Inflammatory macrophage (primary cell): ENCODE results near the gene CRIM1.

Source experiments
- DNase-seq, 2 donors: peaks; one replicate each; pipeline ENCODE4 v3.0.0-alpha.2; 2020 to 2022

CRIM1 gene

GRCh38 chr2:36461039-36461681 lies 105.6 kb downstream of the CRIM1 start:
- DNase-seq = no peak

DNA sequence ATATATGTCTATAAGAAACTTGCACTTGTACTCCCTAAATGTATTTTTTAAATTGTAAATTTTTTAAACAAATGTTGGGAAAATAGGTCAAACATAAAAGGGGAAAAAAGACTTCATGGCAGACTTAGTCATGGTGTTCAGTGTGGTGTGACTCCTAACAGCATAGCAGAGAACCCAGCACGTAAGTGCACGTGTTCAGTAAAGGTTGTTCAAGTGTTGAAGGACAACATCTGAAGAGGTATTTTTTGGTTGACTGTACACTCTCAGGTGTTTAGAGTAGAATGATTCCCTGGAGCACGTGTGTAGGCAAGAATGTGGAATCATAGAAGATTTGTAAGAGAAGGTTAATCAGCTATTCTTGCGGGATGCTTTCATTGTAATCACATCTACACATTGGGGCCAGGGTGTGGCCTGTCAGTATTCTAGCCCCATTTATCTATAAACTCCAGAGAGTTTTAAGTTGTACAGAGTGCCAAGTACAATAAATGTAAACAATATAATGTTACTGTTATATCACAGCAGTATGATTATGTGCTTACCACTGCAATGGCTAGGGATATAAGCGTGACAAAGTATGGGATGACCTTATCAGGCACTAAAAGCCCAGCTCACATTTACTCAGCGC lies 106.8 kb downstream of the CRIM1 start:
- no peak for DNase-seq

DNA sequence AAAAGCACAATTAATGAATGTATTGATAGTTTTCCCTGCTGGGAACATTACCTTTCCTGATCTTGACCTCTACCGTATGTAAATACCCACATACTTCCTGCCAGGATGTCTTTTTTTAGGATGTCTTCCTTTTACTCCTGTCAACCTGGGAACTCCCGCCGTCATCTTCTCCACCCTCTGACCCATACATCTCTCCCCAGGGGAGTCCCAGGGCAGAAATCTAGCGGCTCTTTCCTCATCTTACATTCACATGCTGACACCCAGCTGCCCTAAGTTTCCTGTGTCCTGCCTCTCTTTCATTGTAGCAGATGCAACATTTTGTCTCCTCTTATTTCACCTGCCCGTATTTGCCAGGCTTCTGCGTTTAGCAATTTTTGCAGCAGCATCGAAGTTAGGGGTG lies 107.8 kb downstream of the CRIM1 start:
- no peak for DNase-seq

DNA sequence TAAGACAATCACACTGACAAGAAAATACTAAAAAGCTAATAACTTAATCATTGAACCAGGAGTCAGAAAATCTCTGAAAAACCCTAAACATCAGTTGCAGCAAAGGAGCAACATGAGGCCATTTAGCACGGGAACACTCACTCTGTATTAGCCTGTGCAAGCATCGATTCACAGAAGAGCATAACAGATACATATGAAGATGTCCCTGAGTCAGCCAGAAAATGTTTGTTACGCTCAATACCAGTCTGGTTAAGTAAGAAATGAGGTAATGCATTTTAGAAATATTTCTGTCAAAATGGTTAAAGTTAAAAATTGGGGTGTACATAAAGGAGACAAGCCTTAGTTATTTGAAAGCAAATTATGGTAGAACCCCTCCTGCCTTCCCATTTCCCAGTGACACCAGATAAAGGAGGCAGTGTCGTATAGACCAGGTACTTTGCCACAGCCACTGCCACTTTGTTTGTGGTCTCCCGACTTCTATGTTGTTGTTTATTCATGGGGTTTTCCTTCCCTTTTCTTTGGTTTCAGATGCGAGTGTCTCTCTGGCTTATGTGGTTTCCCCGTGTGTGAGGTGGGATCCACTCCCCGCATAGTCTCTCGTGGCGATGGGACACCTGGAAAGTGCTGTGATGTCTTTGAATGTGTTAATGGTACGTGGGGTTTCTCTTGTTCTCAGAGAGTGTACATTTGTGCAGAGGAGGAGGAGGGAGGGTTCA lies 108.6 kb downstream of the CRIM1 start:
- DNase-seq = no peak

GRCh38 chr2:36466135-36466534 lies 110.6 kb downstream of the CRIM1 start:
- no peak for DNase-seq

- peak in 1 of 2 donors; percentile 43 for DNase-seq
Observed at GRCh38 chr2:36468463-36469105, 113.0 kb downstream of the CRIM1 start.

DNA sequence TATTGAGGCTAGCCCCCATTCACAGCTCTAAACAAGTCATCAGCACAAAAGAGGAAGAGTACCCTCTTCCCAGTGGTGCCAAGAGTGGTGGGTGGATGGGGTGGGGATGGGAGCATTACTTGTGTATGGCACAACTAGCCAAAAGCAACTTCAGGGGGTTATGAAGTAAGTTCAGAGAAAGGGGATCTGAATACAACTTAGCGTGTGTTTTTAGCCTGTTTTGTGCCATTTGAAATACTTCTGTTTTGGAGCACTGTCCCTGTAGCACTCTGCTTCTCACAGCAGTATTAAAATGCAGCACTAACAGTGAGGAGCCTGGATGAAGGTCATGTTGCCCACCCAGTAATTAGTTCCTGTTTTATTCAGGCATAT lies 113.5 kb downstream of the CRIM1 start:
- peak; percentile 73 to 81 for DNase-seq

- DNase-seq = peak; percentile 23 to 46
Observed at GRCh38 chr2:36469710-36470109, 114.1 kb downstream of the CRIM1 start.

- peak; percentile 20 to 40 for DNase-seq
Observed at GRCh38 chr2:36473230-36473629, 117.7 kb downstream of the CRIM1 start.

- DNase-seq = no peak
Observed at GRCh38 chr2:36476411-36476810, 120.8 kb downstream of the CRIM1 start.

- peak in 1 of 2 donors; percentile 36 for DNase-seq
Observed at GRCh38 chr2:36477315-36477714, 121.7 kb downstream of the CRIM1 start.

DNA sequence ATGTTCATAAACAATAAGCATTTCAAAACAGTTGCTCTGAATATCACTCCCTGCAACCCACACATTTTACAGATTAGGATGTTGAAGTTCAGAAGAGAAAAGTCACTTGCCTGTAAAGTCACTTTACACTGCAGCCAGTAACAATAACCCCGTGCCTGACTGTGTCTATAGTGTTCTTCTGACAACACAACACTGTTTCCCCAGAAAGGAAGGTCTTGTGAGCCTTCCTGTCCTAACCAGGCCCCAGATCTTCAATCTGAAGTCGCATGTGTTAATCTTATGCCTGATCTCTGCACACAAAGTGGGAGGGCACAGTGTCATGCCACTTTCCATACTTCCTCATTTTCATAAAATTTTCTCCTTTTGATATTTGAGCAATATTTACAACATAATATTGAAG lies 122.2 kb downstream of the CRIM1 start:
- peak; percentile 81 to 95 for DNase-seq

DNA sequence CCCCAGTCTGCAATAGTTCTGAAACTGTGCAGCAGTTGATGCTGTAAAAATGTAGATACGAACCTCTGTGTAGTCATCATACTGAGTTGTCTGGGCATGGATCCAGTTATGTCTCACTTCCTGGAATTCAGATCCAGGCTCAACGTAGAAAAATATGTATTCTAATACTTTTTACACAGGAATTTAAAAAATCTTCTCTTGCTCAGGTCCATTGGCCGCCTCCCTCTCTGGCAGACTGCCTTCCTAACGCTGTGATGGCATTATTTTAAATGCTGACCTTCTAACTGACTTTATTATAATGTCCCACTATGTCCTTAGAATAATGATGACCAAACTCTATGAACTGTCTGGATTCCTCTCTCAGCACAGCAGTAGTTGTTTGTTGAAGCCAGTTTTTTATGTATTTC lies 122.8 kb downstream of the CRIM1 start:
- peak in 1 of 2 donors; percentile 62 for DNase-seq

DNA sequence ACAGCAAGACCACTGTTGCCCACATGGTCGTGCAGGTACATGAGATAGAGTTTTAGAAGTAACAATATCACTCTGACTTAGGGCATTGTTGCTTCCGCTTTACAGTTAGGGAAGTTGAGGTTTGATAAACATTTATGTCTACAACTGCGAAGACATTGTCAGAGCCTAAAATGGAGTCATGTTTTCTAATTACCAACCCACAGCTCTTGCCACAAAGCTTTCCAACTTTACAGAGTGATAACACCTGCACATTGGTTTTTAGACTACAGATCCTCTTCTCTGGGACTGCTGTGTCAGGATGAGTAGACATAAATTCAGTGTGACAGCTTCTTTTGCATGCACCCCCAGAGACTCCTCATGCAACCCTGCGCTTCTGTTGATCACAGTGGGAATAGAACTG lies 123.4 kb downstream of the CRIM1 start:
- DNase-seq = peak; percentile 37 to 62

DNA sequence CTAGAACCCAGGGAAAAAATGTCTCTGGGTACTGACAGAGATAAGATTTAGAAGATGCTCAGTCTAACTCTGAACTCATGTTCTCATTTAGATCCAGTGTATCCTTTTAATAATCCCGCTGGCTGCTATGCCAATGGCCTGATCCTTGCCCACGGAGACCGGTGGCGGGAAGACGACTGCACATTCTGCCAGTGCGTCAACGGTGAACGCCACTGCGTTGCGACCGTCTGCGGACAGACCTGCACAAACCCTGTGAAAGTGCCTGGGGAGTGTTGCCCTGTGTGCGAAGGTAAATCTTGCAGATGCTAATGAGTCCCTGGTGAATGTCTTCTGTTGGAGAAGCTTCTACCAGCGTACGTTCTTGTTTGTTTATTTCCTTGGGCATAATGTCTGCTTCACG lies 123.8 kb downstream of the CRIM1 start:
- no peak for DNase-seq

- DNase-seq = no peak
Observed at GRCh38 chr2:36480028-36480427, 124.5 kb downstream of the CRIM1 start.

GRCh38 chr2:36480636-36481035 lies 125.1 kb downstream of the CRIM1 start:
- peak in 1 of 2 donors; percentile 30 for DNase-seq

GRCh38 chr2:36481709-36482108 lies 126.1 kb downstream of the CRIM1 start:
- no peak for DNase-seq

DNA sequence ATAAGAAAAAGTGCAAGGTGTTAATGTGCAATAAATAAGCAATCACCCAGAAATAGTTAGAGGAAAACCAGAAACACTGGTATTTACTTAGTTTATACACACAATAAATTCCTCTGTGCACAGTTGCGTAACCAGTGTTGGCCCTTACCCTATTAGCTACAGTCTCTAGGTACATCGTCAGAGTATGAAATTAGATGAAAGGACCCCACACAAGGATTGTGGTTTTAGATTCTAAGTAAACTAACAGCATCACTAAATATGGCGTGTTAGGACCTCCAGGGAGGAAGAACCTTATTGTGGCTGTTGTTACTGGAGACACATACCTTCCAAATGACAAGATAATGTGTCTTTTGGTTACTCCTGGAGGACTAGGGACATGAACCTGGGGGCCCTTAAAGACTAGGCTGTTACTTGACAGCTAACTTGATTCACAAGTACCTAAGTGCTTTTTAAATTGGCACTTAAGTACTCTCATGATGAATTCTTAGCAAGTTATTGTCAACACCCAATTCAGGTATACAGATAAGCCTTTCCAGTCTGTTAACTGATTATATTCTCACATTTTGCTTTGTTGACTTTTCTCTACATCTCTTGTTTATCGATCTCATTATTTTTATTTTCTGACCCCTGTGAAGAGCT lies 127.1 kb downstream of the CRIM1 start:
- no peak for DNase-seq

DNA sequence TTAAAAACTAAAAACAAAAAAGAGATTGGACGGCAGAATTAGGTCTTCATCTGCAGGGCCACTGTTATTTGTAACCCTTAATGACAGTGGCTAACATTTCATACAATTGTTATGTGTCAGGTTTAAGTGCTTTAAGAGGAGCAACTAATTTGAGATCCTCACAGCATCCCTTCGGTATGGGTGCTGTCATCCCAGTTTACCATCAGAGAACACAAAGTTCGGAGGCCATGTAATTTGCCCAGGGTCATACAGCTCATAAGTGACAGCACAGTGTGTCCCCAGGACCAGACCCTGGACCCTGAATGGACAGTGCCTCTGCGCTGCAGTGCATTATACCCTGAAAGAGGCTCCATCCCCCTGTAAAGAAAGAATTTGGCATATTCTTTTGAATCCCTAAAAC lies 127.7 kb downstream of the CRIM1 start:
- no peak for DNase-seq

GRCh38 chr2:36484454-36484853 lies 128.9 kb downstream of the CRIM1 start:
- no peak for DNase-seq

DNA sequence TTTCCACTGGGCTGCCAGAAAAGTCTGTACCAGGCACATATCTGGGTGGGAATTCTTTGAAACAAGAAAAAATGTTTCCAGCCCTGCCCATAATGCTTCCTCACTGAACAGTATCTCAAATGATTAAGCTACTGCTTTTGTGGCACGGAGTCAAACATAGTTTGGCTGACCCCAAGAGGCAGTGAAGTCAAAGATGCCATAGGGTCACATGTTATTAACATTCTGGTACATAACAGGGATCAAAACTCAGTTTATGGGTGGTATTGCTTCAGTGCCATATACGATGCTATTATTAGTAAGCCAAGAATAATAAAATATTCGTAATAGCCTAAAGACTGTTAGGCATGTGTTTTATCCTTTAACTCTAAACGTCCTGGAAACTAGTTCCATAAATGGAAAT lies 129.9 kb downstream of the CRIM1 start:
- DNase-seq = no peak

- no peak for DNase-seq
Observed at GRCh38 chr2:36486521-36487044, 131.0 kb downstream of the CRIM1 start.
